Measurements from ENCODE around the gene ECPAS. TPM values are rescaled to one million over a fixed set of nuclear protein-coding genes. Genes with fewer than 3 reads are reported as not detected.

The ECPAS gene
- polyA plus RNA-seq, 1 donor (not counting 4 experiments of a cell fraction or from before 2014, with no cell fraction given), result 53.5 TPM

- no peak for FAIRE-seq
- Histone ChIP-seq H4K20me1 (ENCODE audit: control insufficient read depth, extremely low read depth, insufficient read depth, low read length) (no peaks in the 10 kb centered on the region), H3K27me3 (ENCODE audit: control insufficient read depth, extremely low read depth, insufficient read depth, low read length) (no peaks in the 10 kb centered on the region), H2AFZ (ENCODE audit: control insufficient read depth, low read length) (no peak overlapping the region), H3K36me3 (ENCODE audit: control insufficient read depth in 2 of 2, extremely low read depth in 1 of 2, insufficient read depth in 2 of 2, low read length in 2 of 2) (peaks cover 8 to 14% of the 10 kb centered on the region in 2 experiments), H3K27ac (ENCODE audit: control insufficient read depth, insufficient read depth, low read length) (no peak overlapping the region), H3K4me1 (ENCODE audit: control insufficient read depth, extremely low read depth, insufficient read depth, low read length) (no peaks in the 10 kb centered on the region), H3K9me3 (ENCODE audit: control insufficient read depth, low read depth, low read length) (no peaks in the 10 kb centered on the region), H3K9ac (ENCODE audit: control insufficient read depth, extremely low read depth, insufficient read depth, low read length) (no peak overlapping the region), H3K9me1 (ENCODE audit: control insufficient read depth, extremely low read depth, insufficient read depth, low read length) (no peaks in the 10 kb centered on the region), H3K4me2 (ENCODE audit: control insufficient read depth, extremely low read depth, insufficient read depth, low read depth, low read length) (no peak overlapping the region), H3K79me2 (ENCODE audit: control insufficient read depth, insufficient read depth, low read length) (no peaks in the 10 kb centered on the region), H3K4me3 (ENCODE audit: control insufficient read depth in 2 of 3, extremely low read depth in 1 of 3, insufficient read depth in 2 of 3, low read depth in 1 of 3, low read length in 3 of 3) (no peak overlapping the region)
- TF ChIP-seq EZH2 (IDR thresholded peaks at IDR 0.05; ENCODE audit: low read length) (no peak), CTCF (optimal IDR thresholded peaks at IDR 0.05 in 1 of 3, IDR thresholded peaks at IDR 0.05 in 1 of 3, conservative IDR thresholded peaks at IDR 0.05 in 1 of 3; ENCODE audit: extremely low read depth in 1 of 3, insufficient read depth in 2 of 3, low read length in 3 of 3) (no peak)
- DNase-seq (ENCODE audit: low read depth, low spot score), result no peak
- dilution Hi-C loops (cut with MboI; ENCODE audit: extremely low pct_ligation_motif_present, low sequenced_read_pairs), result no loop called here
Measured at GRCh38 chr9:111362526-111362925, 121.7 kb downstream of the ECPAS start.

- TF ChIP-seq CTCF (optimal IDR thresholded peaks at IDR 0.05 in 1 of 3, IDR thresholded peaks at IDR 0.05 in 1 of 3, conservative IDR thresholded peaks at IDR 0.05 in 1 of 3; ENCODE audit: extremely low read depth in 1 of 3, insufficient read depth in 2 of 3, low read length in 3 of 3), result no peak
- no peak for TF ChIP-seq EZH2 (IDR thresholded peaks at IDR 0.05; ENCODE audit: low read length)
- dilution Hi-C loops (cut with MboI; ENCODE audit: extremely low pct_ligation_motif_present, low sequenced_read_pairs), result no loop called here
- no peak overlapping the region for H3K9ac ChIP-seq (ENCODE audit: control insufficient read depth, extremely low read depth, insufficient read depth, low read length)
- DNase-seq (ENCODE audit: low read depth, low spot score), result no peak
- H3K27me3 ChIP-seq (ENCODE audit: control insufficient read depth, extremely low read depth, insufficient read depth, low read length), result no peaks in the 10 kb centered on the region
- no peaks in the 10 kb centered on the region for H3K9me3 ChIP-seq (ENCODE audit: control insufficient read depth, low read depth, low read length)
- H3K79me2 ChIP-seq (ENCODE audit: control insufficient read depth, insufficient read depth, low read length), result no peaks in the 10 kb centered on the region
- H3K9me1 ChIP-seq (ENCODE audit: control insufficient read depth, extremely low read depth, insufficient read depth, low read length), result no peaks in the 10 kb centered on the region
- H2AFZ ChIP-seq (ENCODE audit: control insufficient read depth, low read length), result no peak overlapping the region
- FAIRE-seq, result no peak
- no peak overlapping the region for H3K4me2 ChIP-seq (ENCODE audit: control insufficient read depth, extremely low read depth, insufficient read depth, low read depth, low read length)
- H3K4me3 ChIP-seq (ENCODE audit: control insufficient read depth in 2 of 3, extremely low read depth in 1 of 3, insufficient read depth in 2 of 3, low read depth in 1 of 3, low read length in 3 of 3), result no peak overlapping the region
- H4K20me1 ChIP-seq (ENCODE audit: control insufficient read depth, extremely low read depth, insufficient read depth, low read length), result no peaks in the 10 kb centered on the region
- peaks cover 11% of the 10 kb centered on the region for H3K4me1 ChIP-seq (ENCODE audit: control insufficient read depth, extremely low read depth, insufficient read depth, low read length)
- H3K36me3 ChIP-seq (ENCODE audit: control insufficient read depth in 2 of 2, extremely low read depth in 1 of 2, insufficient read depth in 2 of 2, low read length in 2 of 2), result peaks cover 6 to 14% of the 10 kb centered on the region in 2 experiments
- H3K27ac ChIP-seq (ENCODE audit: control insufficient read depth, insufficient read depth, low read length), result no peak overlapping the region
Measured at GRCh38 chr9:111360881-111361280, 123.3 kb downstream of the ECPAS start.
